GM21367 (cell line): ENCODE measurements around the gene EXT2.

Source experiments
- ATAC-seq: cut with Tn5 transposase; IDR thresholded peaks from one replicate; pipeline ENCODE4 v1.9.1; 2021; ENCODE audit not compliant: unreplicated experiment

Gene EXT2

DNA sequence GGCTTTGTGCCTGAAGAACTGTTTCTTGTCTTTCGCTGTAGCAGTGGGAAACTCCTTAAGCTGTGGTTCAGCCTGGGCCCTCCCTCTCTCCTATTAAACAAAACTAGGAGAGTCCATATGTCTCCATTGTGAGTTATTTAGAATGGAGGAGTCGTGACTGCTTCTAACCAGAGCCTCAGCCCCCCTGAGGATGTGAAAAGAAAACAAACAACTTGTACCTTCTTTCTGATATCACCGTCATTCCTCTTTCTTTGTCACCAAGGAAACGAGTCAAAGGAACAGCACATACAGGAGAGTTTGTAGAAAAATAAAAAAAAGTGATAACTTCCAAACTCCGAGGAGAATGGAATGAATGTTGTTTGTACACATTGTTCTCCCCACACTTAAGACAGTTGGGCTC, 11.6 kb upstream of the EXT2 start:
- no peak for ATAC-seq

DNA sequence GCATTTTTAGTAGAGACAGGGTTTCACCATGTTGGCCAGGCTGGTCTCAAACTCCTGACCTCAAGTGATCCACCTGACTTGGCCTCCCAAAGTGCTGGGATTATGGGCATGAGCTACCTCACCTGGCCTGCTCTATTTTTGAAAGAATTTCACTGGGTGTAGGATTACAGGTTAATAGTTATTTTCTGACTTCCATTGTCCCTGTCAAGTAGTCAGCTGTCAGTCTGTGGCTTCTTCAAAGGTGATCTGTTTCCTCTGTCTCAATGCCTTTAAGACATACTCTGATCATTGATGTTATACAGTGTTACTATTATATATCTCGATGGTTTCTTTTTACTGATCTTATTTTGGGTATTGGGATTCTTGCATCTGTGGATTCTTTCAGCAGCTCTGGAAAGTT, 10.1 kb upstream of the EXT2 start:
- ATAC-seq = no peak

DNA sequence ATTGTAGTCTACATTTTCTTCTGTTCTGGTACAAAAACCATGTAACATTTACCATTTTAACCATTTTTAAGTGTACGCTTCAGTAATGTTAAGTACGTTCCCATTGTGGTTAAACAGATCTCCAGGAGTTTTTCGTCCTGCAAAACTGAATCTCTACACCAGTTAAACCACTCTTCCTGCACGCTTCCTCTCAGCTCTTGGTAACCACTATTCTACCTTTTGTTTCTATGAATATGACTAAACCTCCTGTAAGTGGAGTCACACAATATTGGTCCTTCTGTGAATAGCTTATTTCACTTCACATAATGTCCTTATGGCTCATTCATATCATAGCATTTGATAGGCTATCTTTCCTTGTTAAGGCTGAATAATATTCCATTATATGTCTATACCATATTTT, 7.1 kb upstream of the EXT2 start:
- no peak for ATAC-seq

DNA sequence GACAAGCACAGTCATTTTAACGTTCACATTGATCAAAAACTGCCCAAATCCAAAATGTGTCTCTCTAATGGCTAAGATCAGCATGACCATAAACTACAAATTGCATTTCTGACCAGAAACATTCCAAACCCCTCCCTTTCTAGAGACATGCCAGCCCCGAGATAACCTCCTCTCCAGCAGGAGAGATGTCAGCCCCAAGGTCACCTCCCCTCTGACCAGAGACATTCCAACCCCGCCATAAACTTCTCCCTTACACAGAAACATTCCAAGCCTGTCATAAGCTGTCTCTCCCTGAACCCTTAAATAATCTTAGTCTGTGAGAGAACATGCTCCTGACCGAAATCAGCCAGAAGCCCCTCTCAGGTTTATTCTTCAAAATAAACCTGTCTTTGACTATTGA, 6.6 kb upstream of the EXT2 start:
- no peak for ATAC-seq

DNA sequence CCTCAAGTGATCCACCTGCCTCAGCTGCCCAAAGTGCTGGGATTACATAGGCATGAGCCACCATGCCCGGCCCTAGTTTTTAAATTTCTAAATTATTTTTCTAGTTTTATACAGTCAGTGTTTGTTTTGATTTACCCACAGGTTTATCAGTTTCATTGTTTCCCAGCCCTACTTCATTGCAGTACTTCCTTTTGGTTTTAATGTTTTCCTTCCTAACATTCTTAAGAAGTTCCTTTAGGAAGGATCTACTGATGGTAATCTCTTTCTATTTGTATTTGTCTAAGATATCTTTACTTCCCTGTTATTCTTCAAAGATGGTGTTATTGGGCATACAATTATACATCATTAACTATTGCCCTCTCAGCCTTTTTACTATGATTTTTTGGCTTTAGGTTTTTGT, 4.9 kb upstream of the EXT2 start:
- ATAC-seq = no peak

DNA sequence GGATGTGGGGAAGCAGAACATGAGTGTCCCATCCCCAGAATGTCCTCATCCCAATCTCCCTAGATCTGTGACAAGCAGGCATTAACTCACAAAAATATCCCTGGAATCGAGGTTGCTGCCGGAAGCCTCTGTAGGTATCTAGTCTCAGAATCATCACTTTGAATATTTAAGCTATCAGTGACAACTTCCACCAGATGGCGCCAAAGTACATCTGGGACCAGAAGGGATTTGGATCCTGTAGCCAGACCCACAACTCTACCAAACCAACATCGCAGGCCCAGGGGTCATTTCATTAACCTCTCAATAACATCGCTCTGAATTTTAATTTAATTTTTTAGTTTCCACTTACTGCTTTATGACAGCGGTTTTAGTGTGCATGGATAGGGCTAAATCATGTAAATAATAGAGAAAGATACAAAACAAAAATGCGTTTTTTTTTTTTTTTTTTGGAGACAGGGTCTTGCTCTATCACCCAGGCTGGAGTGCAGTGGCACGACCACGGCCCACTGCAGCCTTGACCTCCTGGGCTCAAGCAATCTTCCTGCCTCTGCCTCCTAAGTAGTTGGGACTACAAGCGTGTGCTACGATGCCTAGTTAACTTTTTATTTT, 1.1 kb upstream of the EXT2 start:
- ATAC-seq = no peak

DNA sequence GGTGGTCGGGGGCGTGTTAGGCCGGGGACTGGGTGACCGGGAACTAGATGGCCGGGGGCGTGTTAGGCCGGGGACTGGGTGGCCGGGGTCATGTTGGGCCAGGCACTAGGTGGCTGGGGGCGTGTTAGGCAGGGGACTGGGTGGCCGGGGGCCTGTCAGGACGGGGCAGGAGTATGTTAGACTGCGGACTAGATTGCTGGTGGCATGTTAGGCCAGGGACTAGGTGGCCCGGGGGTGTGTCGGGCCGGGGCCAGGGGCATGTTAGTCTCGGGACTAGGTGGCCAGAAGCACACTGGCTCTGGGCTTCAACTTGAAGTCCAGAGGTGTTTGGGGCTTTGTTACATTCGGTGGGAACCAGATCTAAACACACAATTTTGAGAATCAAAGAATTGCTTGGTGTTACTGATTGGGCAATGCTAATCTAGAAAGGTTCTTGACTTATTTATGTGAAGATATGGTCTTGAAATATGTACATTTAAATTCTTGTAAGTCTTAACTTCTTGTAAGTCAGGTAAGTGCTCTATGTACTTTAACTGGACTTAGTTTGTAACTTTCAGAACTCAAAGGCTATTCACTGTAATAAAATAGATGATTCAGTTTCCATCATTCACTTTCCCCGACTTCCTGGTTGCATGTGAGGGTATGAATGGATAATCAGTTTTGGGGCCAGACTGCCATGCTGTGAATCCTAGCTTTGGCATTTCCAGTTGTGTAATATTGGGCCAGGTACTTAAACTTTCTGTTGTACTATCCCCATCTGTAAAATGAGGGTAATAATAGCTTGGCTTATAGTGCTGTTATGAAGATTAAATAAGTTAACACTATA, 1.1 kb downstream of the EXT2 start:
- ATAC-seq = no peak

DNA sequence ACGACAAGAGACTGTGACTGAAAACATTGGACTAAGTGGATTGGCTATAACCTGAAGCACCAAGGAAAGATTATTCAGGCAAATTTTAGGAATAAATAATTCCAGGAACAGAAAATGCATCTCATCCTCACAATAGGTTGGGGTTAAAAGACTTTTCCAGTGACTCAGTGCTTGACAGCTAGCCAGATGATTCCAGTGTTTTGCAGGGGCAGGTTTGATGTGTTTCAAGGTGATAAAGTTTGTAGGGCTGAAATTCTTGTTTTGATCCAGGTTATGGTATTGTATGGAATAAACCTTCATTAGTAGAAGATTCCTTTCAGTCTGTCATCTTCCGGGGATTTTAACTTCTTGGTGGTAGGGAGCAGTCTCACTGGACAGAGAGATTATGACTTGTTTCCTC, 2.3 kb downstream of the EXT2 start:
- no peak for ATAC-seq

DNA sequence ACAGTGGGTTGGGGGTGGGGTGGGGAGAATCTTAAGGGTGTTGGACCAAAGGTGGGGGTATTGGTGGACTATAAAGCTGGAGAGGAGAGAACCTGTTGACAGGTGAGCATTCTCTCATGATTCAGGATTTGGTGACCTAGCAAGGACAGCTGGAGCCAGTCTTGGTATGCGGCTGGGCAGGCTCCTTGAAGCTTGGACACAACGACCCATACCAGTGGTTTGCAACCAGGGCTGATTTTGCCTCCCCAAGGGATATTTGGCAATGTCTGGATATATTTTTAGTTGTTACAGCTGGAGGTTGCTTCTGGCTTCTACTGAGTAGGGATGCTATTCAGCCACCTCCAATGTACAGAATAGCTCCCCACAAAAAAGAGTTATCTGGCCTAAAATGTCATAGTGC, 5.6 kb downstream of the EXT2 start:
- ATAC-seq = no peak

DNA sequence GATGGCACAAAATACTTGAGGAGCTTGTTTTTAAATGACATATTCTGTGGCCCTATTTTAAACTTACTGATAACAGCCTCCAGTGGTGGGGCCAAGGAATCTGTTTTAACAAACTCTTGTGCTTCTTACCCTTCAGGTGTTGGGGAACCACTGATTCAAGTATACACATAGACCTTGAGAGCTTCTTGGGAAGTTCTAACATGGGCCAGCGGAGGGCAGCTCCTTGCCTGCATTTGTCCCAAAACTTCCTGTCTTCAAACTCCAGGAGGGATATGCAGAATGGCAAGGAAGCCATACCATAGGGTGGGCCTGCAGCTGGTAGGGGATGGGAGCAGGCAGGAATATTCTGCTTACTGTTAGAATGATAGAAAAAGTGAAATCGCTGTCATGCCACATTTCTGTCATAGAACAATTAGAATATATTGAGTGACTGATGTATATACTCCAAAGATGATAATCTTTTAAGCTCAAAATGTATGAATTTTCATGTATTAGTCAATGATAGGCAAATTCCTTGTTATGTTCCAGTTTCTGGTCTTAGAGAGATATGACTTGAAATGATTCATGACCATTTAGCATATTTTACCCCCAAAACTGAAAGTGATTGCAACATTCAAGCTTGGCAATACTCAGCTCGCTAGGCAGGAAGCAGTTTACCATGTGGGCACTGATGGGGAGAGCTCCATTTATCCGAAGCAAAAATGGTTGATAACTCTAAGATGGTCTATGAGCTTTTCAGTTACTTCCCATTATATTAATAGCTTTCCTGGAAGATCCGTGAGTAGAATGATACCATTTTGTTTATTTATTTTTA, 9.2 kb downstream of the EXT2 start:
- no peak for ATAC-seq

DNA sequence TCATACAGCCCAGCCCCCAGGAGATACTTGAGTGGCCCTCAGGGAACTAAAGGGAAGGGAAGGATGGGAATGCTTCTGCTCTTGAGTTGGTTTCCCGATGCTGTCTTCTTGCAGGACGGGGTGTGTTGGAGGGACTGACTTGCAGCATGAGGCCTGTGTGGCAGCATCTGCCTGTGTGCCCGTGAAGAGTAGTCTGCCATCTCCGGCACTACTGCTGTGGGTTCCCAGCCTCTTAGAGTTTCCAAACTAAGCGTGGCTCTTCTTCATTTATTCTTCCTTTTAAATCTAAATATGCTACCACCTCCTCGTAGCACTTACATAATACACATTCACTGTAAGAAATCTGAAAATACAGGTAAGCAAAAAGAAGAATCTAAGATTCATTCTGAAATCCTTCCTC, 12.8 kb downstream of the EXT2 start:
- ATAC-seq = no peak

DNA sequence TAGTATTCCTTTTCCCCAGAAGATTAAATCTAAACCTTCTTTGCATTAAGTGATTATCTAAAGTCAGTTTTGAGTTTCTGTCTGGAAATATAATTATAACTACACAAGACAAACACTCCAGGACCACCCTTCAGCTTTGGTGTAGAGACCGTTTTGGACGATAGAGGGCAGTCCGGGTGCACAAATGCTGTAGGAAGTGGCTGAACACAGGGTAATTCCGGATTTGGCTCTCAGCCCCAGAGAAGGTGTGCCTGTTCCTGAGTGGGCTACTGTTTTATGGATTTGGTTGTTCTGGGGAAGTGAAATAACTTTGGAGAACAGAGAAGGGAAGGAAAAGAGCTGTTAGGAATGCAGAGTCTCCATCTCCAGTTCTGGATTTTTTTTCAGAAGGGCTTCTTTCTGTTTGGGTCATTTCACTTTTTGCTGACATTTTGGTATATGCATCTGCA, 14.8 kb downstream of the EXT2 start:
- ATAC-seq = peak; percentile 96

DNA sequence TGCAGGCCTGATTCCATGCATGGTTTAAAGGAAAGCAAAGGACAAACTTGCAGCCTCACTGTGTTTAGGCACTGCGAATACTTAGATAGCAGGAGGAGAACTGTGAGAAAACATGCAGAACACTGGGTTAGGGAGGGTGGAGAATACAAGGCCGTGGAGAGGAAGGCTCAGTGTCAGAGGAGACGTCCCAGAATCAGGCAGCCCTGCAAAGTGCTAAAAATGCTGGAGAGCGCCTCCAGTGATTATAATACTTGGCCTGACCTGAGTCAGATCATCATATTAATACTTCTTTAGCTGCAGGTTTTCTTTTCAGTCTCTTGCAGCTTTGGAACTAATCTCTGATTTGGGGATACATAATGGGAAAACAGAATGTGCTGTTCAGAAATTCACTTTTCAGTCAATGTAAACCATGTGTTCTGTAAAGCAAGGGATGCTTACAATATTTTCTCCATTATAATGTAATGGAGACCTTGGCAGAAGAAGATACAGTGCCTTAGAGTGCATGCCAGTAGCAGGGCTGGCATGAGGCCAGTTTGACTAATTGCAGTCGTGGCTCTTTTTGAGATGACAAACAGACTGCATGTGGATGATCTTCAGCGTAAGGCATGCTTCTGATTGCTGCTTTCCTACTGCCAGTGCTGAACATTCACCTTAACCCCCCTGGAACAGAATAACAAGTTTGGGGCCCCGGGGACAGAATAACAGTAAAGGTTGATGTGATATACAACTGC, 16.8 kb downstream of the EXT2 start:
- no peak for ATAC-seq

DNA sequence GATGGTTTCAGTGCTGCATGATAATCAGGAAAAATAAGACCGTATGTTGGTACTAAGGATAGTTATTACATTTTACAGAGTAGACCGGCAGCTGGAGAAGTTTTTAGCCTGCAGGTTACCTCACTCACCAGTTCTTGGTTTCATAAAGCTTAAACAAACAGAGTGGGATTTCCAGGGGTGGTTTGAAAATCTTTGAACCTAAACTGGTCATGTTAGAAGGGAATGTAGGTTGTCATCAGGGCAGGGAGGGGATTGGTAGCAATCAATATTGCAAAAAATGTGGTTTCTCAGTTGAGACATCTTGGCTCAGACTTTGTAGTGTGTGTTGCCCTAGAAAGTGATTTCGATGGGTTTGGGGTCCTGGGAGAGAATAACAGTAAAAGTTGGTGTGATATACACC, 17.5 kb downstream of the EXT2 start:
- no peak for ATAC-seq

DNA sequence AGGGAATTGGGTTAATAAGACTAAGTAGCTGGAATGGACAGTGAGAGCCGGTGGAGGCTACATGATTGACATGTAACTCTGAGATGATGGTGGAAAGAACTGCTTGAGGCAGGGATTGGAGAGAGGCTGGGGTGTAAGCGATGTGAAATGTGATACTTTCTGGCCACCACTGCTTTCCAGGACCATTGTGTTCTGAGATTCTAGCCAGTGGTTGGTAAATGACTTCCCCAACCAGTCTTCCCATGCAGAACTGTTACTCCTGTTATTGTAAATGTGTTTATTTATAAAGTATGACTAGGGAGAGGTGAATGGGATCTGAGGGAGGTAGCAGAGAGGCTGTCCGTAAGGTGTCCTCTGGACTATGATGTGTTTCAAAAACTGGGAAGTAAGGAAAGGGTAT, 18.1 kb downstream of the EXT2 start:
- ATAC-seq = no peak

DNA sequence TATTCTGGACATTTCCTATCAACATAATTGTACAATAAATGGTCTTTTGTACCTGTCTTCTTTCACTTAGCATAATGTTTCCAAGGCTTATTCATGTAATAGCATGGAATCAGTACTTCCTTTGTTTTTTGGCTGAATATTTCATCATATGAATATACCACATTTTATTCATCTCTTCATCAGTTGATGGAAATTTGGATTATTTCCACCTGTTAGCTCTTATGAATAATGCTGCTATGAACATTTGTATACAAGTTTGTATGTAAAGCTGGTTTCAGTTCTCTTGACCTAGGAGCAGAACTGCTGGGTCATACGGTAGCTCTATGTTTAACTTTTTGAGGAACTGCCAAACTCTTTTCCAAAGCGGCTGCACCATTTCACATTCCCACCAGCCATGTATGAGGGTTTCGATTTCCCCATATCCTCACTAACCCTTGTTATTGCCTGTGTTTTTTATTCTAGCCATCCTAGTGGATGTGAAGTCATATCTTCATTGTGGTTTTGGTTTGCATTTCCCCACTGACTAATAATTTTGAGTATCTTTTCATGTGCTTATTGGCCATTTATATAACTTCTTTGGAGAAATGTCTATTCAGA, 20.9 kb downstream of the EXT2 start:
- ATAC-seq = no peak

DNA sequence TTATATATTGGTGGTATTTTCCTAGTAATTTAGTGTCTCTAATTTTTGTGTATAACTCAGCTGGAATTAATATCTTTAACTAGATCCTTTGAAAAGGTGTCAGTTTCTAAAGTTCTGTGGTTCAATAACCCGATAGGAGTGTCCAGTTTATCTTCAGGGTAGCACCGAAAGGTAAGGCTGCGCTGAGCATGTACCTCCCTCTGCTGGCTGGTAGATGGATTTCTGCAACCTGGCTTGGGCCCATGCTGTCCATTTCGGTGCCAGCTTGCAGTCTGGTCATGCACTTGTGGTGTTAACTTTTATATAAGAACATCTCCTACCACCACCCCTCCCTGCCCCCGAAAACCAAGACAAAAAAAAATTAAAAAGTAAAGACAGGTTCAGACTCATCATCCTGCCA, 24.7 kb downstream of the EXT2 start:
- no peak for ATAC-seq

DNA sequence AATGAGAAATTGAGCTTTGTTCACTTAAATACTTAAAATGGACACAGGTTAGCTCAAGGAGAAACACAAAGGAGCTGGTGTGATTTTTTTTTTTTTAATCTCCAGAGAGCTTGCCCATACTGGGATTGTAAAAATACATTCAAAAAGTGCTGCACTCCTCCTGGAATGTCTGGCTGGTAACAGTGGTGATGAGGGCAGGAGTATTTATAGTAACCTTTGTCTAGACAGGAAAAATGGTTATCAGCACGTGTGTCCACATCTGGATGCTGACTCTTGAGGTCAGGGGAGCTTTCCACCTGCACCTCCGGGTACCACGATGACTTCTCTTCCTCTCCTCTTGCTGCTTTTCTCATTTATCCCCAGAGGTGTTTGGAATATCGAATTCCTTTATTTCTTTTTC, 30.1 kb downstream of the EXT2 start:
- ATAC-seq = no peak

DNA sequence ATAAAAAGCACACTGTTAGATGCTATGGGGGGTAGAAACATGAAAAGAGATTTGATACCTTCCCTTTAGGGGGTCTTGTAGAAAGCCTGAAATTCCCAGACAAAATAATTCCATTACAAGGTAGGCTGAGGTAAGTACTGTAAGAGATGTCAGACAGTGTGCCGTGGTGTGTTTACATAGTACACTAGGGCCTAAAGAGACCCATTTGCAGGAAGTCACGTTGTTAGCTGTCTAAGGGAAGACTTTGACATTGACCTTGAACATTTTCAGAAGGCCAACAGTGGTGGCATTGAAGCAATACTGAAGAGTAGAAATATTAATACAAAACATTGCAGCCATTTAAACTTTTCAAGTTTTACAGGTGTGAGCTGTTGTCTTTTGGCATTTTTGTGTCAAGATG, 30.8 kb downstream of the EXT2 start:
- no peak for ATAC-seq

DNA sequence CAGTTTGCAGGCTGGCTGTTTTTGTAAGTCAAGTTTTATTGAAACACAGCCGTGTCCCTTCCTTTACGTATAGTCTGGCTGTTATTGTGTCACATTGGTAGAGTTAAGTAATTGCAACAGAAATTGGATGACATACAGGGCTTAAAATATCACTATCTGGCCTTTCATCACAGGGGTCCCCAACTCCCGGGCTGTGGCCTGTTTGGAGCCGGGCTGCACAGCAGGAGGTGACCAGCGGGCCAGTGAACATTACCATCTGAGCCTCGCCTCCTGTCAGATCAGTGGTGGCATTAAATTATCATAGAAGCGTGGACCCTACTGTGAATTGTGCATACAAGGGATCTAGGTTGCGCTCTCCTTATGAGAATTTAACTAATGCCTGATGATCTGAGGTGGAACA, 31.7 kb downstream of the EXT2 start:
- no peak for ATAC-seq

DNA sequence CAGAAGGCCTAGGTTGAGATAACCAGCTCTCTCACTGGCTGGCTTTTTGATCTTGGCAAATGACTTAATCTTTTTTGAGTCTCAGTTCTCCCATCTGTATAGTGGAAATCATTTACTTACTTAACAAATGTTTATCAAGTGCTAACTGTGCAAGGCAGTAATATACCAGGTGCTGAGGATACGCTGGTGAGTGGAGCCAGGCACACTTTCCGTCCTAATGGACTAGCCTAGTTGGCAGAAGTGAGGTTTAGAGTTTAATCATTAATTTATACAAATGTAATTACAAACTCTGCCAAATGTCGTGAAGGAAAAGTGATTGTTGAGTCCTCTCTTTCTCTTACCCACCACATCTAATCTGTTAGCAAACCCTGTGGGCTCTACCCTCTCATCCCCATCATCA, 33.3 kb downstream of the EXT2 start:
- no peak for ATAC-seq
